22Rv1 (cell line): Measurements from ENCODE around the gene KRT17.

ENCODE experiments used
- CTCF ChIP-seq: fragments of 450-650 bp; IDR thresholded peaks from 2 replicates; pipeline ENCODE4 v1.5.1; 2017; ENCODE audit warnings: mild to moderate bottlenecking
- ZFX ChIP-seq: fragments of 450-650 bp; IDR thresholded peaks from 2 replicates; pipeline ENCODE4 v1.6.1; 2017; ENCODE audit warnings: antibody characterized with exemption, borderline replicate concordance

GRCh38 chr17:41657936-41658335 is 33.6 kb upstream of the KRT17 start:
- TF ChIP-seq CTCF (no peak), ZFX (no peak)
